B cell (primary cell): ENCODE data around the gene BCDIN3D. TPM values are rescaled to one million over a fixed set of nuclear protein-coding genes. Genes with fewer than 3 reads are reported as not detected.

ENCODE experiments used
- ATAC-seq: fragments of 200-7000 bp; cut with Tn5 transposase; one replicate; pipeline ENCODE4 v1.10.0; 2021; ENCODE audit warnings: low read depth, mild to moderate bottlenecking, moderate number of reproducible peaks, moderate library complexity
- CTCF ChIA-PET: fragments of 350-600 bp; sonication (Branson Sonifier 250); formaldehyde crosslinking; loops from one replicate; lab custom pipeline; 2021; ENCODE audit warnings: antibody characterized with exemption, inconsistent platforms; lab: Charles Lee
- POLR2A ChIA-PET: fragments of 350-600 bp; sonication (Branson Sonifier 250); formaldehyde crosslinking; loops from one replicate; lab custom pipeline; 2021; ENCODE audit warnings: antibody characterized with exemption; lab: Charles Lee
- DNase-seq: peaks from one replicate; pipeline ENCODE4 v3.0.0; 2013
- H2AFZ ChIP-seq: 2 replicates; pipeline ENCODE4 v1.6.1; 2012; ENCODE audit warnings: mild to moderate bottlenecking, low read depth, low read length; ENCODE audit not compliant: insufficient read depth, poor library complexity, severe bottlenecking
- H3K27ac ChIP-seq, 2 donors: 1 replicate in 1 of 2; 2 replicates in 1 of 2; pipeline ENCODE4 v1.5.1; 2012 to 2013; ENCODE audit warnings: low read length in 2 of 2, mild to moderate bottlenecking in 2 of 2, moderate library complexity in 1 of 2
- H3K27me3 ChIP-seq, 4 experiments: fragments of 200-600 bp in 1 of 4; sonication (generic) in 1 of 4; replicated peaks in 1 of 4; 1 replicate in 2 of 4; 2 replicates in 2 of 4; pipeline versions ENCODE4 v1.6.1 to v1.7.0; 2013 to 2016; ENCODE audit warnings: low read length in 3 of 4, mild to moderate bottlenecking in 2 of 4, mixed read lengths in 1 of 4, moderate library complexity in 1 of 4; ENCODE audit not compliant: insufficient read depth in 4 of 4, control insufficient read depth in 3 of 4; ENCODE audit errors: control extremely low read depth in 1 of 4
- H3K36me3 ChIP-seq, 2 experiments: replicated peaks in 1 of 2; 1 replicate in 1 of 2; 2 replicates in 1 of 2; pipeline versions ENCODE4 v1.6.1 to v1.7.1; 2013; ENCODE audit warnings: low read length in 1 of 2; ENCODE audit not compliant: insufficient read depth in 2 of 2, control insufficient read depth in 1 of 2; ENCODE audit errors: control extremely low read depth in 1 of 2, extremely low read depth in 1 of 2
- H3K4me1 ChIP-seq, 2 donors: fragments of 200-600 bp in 1 of 2; sonication (generic) in 1 of 2; 1 replicate in 1 of 2; 2 replicates in 1 of 2; pipeline versions ENCODE4 v1.5.1 to v1.6.1; 2013 to 2017; ENCODE audit warnings: low read length in 2 of 2; ENCODE audit not compliant: control insufficient read depth in 2 of 2, insufficient read depth in 2 of 2
- H3K4me2 ChIP-seq: replicated peaks from 2 replicates; pipeline ENCODE3; 2012; ENCODE audit warnings: mild to moderate bottlenecking, low read depth, low read length; ENCODE audit not compliant: poor library complexity, severe bottlenecking
- H3K4me3 ChIP-seq, 5 experiments: fragments of 200-600 bp in 1 of 5; sonication (generic) in 1 of 5; 1 replicate in 3 of 5; 2 replicates in 2 of 5; pipeline versions ENCODE4 v1.5.1 to v1.7.0; 2011 to 2016; ENCODE audit warnings: low read length in 4 of 5, mild to moderate bottlenecking in 4 of 5, low read depth in 2 of 5, control low read depth in 1 of 5, moderate library complexity in 1 of 5; ENCODE audit not compliant: insufficient read depth in 1 of 5; ENCODE audit errors: control extremely low read depth in 1 of 5, extremely low read depth in 1 of 5
- H3K79me2 ChIP-seq: fragments of 200-600 bp; sonication (generic); one replicate; pipeline ENCODE4 v1.6.0; 2016; ENCODE audit warnings: low read length; ENCODE audit not compliant: control insufficient read depth, insufficient read depth
- H3K9ac ChIP-seq: fragments of 200-600 bp; sonication (generic); 2 replicates; pipeline ENCODE4 v1.6.1; 2017; ENCODE audit warnings: mild to moderate bottlenecking, low read length, moderate library complexity
- H3K9me3 ChIP-seq, 3 donors: one replicate each; pipeline versions ENCODE4 v1.6.1 to v1.7.1; 2013; ENCODE audit warnings: low read length in 2 of 3; ENCODE audit not compliant: control insufficient read depth in 2 of 3, insufficient read depth in 1 of 3; ENCODE audit errors: control extremely low read depth in 1 of 3
- H4K20me1 ChIP-seq: 2 replicates; pipeline ENCODE4 v1.6.0; 2012; ENCODE audit warnings: mild to moderate bottlenecking, low read length; ENCODE audit not compliant: insufficient read depth, control insufficient read depth, poor library complexity, severe bottlenecking
- H3K27ac Mint-ChIP-seq: one replicate; pipeline ENCODE4 v1.8.0; 2021; ENCODE audit warnings: mixed read lengths
- H3K27me3 Mint-ChIP-seq: one replicate; pipeline ENCODE4 v1.8.0; 2021; ENCODE audit warnings: mixed read lengths
- H3K4me1 Mint-ChIP-seq: one replicate; pipeline ENCODE4 v1.8.0; 2021; ENCODE audit warnings: mixed read lengths
- H3K4me3 Mint-ChIP-seq: one replicate; pipeline ENCODE4 v1.8.0; 2021; ENCODE audit warnings: mixed read lengths
- H3K9me3 Mint-ChIP-seq: one replicate; pipeline ENCODE4 v1.8.0; 2022; ENCODE audit warnings: mixed read lengths; ENCODE audit not compliant: insufficient read depth
- CTCF ChIP-seq: fragments of 200-600 bp; IDR thresholded peaks from one replicate; pipeline ENCODE4 v1.8.0; 2022; ENCODE audit warnings: antibody characterized with exemption, mild to moderate bottlenecking
- EZH2 ChIP-seq: IDR thresholded peaks from 2 replicates; pipeline ENCODE4 v1.6.1; 2012; ENCODE audit warnings: borderline replicate concordance, low read depth, mild to moderate bottlenecking, moderate library complexity, low read length; ENCODE audit not compliant: insufficient read depth, poor library complexity, severe bottlenecking
- WGBS: methylation state at CpG from one replicate; pipeline ENCODE4 v1.1.5; 2013; ENCODE audit warnings: missing lambda C conversion rate; ENCODE audit not compliant: insufficient coverage; 5-methylcytosine and 5-hydroxymethylcytosine counted together
- intact Hi-C: fragments of 100-400 bp; cut with micrococcal nuclease; formaldehyde crosslinking; loops from one replicate; pipeline ENCODE4 v1.10.0; 2022
- polyA plus RNA-seq: library from polyadenylated mRNA; depleted of rRNA; stranded (reverse); fragments of >200 nt; gene quantifications from 2 replicates; pipeline ENCODE4 v1.2.3, GENCODE V29; 2012
- total RNA-seq, 2 donors: library from RNA; stranded (reverse); fragments of 120-200 nt in 1 of 2; gene quantifications; 1 replicate in 1 of 2; 2 replicates in 1 of 2; pipeline versions ENCODE4 v1.2.3 to v1.2.4, GENCODE V29; 2013 to 2022

Gene BCDIN3D
- total and polyA plus RNA-seq, 2 donors (not counting 1 experiment from before 2014, with no cell fraction given): 2.0 to 17.4 TPM

DNA sequence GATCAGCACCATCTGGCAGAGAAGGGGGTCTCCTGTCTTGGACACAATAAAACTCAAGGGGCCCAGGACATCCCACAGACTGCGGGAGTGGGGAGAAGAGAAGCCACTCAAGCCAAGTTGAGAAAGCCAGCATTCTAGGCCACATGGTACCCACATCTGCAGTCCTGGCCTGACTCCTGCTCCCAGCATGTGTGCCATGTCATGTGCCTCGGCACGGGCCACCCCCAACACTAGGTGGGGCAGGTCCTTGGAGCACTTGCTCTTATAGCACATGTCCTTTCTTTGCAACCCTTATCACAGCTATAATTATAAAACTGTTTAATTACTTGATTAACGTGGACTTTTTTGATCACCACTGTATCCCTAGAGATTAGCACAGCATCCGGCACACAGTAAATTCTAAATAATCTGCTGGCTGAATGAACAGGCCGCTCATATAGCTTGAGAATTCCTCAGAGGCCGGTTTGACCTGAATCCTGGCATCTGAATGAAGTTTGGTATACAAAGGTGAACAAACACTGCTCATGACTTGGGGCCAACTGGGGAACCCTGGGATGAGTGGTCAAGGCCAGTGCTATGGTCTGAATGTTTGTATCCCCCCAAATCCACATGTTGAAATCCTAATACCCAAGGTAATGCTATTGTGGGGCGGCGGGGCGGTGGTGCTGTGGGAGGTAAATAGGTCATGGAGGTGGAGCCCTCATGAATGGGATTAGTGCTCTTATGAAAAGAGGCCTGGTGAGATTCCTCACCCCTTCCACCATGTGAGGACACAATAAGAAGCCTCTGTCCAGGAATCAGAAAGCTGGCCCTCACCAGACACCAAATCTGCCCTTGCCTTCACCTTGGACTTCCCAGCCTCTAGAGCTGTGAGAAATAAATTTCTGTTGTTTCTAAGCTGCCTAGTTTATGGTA is 21.3 kb downstream of the BCDIN3D start:
- intact Hi-C loops: no loop called here
- no peaks in the 10 kb centered on the region for H3K27me3 Mint-ChIP-seq
- Histone ChIP-seq H3K27ac (no peak overlapping the region), H3K4me2 (peak overlapping the region; percentile 51), H3K4me1 (peaks cover 21 to 25% of the 10 kb centered on the region in 2 donors), H3K4me3 (no peak overlapping the region), H3K79me2 (peaks cover 51% of the 10 kb centered on the region), H3K36me3 (no peaks in the 10 kb centered on the region), H3K9me3 (no peaks in the 10 kb centered on the region), H3K9ac (no peak overlapping the region), H4K20me1 (peaks cover 7% of the 10 kb centered on the region), H3K27me3 (no peaks in the 10 kb centered on the region), H2AFZ (peak overlapping the region; percentile 33)
- H3K9me3 Mint-ChIP-seq: no peaks in the 10 kb centered on the region
- peak overlapping the region; percentile 6 for H3K27ac Mint-ChIP-seq
- peaks cover 31% of the 10 kb centered on the region for H3K4me1 Mint-ChIP-seq
- 90% methylated on average over 7 of the region's 10 CpGs for WGBS
- TF ChIP-seq CTCF (no peak), EZH2 (no peak)
- no peak for DNase-seq
- ChIA-PET CTCF (interaction anchor here (0.6 to 1.1 kb wide), 3 partner anchors 18 to 99 kb away, joined by 3 read pairs; no protein-coding TSS in a partner anchor), POLR2A (no interaction called here)
- no peak overlapping the region for H3K4me3 Mint-ChIP-seq
- no peak for ATAC-seq

DNA sequence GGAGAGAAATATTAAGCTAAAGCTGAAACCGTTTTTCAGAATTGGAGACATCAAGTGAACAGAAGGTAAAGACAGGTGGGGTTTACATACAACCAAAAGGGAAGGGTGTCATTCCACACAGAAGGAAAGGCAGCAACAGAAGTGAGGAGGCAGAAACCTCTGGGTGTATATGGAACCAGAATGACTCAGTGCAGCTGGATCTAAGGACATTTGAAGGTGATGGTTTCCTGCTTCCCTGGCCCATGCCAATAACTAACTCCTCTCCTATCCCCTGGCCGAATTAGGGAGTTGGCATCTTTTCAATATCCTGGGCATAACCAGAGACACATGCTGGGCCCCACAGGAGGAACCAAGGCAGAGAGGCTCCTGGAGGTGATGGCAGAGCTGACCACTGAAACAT is 23.1 kb downstream of the BCDIN3D start:
- DNase-seq (no peak), ATAC-seq (no peak)
- peaks cover 59% of the 10 kb centered on the region for H3K79me2 ChIP-seq
- H3K4me3 ChIP-seq: no peak overlapping the region
- Mint-ChIP-seq H3K4me3 (no peak overlapping the region), H3K4me1 (peaks cover 18% of the 10 kb centered on the region), H3K27ac (no peak overlapping the region), H3K9me3 (no peaks in the 10 kb centered on the region), H3K27me3 (no peaks in the 10 kb centered on the region)
- no peak for TF ChIP-seq EZH2
- no peak for TF ChIP-seq CTCF
- POLR2A ChIA-PET: no interaction called here
- H3K4me1 ChIP-seq: peaks cover 12 to 16% of the 10 kb centered on the region in 2 donors
- no peak overlapping the region for H3K9ac ChIP-seq
- no peak overlapping the region for H3K27ac ChIP-seq
- H4K20me1 ChIP-seq: peaks cover 7% of the 10 kb centered on the region
- H2AFZ ChIP-seq: no peak overlapping the region
- H3K27me3 ChIP-seq: no peaks in the 10 kb centered on the region
- no peaks in the 10 kb centered on the region for H3K9me3 ChIP-seq
- intact Hi-C loops: no loop called here
- CTCF ChIA-PET: interaction anchor here (0.5 to 1.5 kb wide), 6 partner anchors 9 to 342 kb away, joined by 3 to 5 read pairs (median 4); partner anchors contain the start of gene NCKAP5L
- H3K36me3 ChIP-seq: no peaks in the 10 kb centered on the region
- H3K4me2 ChIP-seq: no peak overlapping the region
- 100% methylated on average over 2 of the region's 2 CpGs for WGBS
